DMS153 (cell line): ENCODE measurements around the gene DNMT1.

Experiments
- DNase-seq: peaks from one replicate; lab custom pipeline; 2025; lab: John Stamatoyannopoulos, UW

The DNMT1 gene

GRCh38 chr19:10141479-10141878, 53.3 kb downstream of the DNMT1 start:
- no peak for DNase-seq

GRCh38 chr19:10139952-10140351, 54.8 kb downstream of the DNMT1 start:
- no peak for DNase-seq

GRCh38 chr19:10138879-10139795, 55.6 kb downstream of the DNMT1 start:
- no peak for DNase-seq

- no peak for DNase-seq
Observed at GRCh38 chr19:10137751-10138682, 56.7 kb downstream of the DNMT1 start.

GRCh38 chr19:10136936-10137335, 57.8 kb downstream of the DNMT1 start:
- no peak for DNase-seq

GRCh38 chr19:10135551-10136334, 59.0 kb downstream of the DNMT1 start:
- no peak for DNase-seq

GRCh38 chr19:10134040-10134439, 60.7 kb downstream of the DNMT1 start:
- no peak for DNase-seq

- no peak for DNase-seq
Observed at GRCh38 chr19:10133596-10133995, 61.2 kb downstream of the DNMT1 start.

GRCh38 chr19:10132905-10133304, 61.8 kb downstream of the DNMT1 start:
- DNase-seq = no peak

GRCh38 chr19:10126213-10126639, 68.5 kb downstream of the DNMT1 start:
- no peak for DNase-seq

GRCh38 chr19:10124429-10124828, 70.3 kb downstream of the DNMT1 start:
- DNase-seq = no peak

GRCh38 chr19:10122045-10122444, 72.7 kb downstream of the DNMT1 start:
- no peak for DNase-seq

- DNase-seq = no peak
Observed at GRCh38 chr19:10120538-10121189, 74.1 kb downstream of the DNMT1 start.

- DNase-seq = no peak
Observed at GRCh38 chr19:10118960-10119359, 75.8 kb downstream of the DNMT1 start.

- DNase-seq = no peak
Observed at GRCh38 chr19:10116866-10117616, 77.7 kb downstream of the DNMT1 start.

- DNase-seq = no peak
Observed at GRCh38 chr19:10116085-10116865, 78.5 kb downstream of the DNMT1 start.

- DNase-seq = no peak
Observed at GRCh38 chr19:10115392-10116084, 79.2 kb downstream of the DNMT1 start.

- no peak for DNase-seq
Observed at GRCh38 chr19:10114651-10115391, 79.9 kb downstream of the DNMT1 start.
